Caco-2 (cell line): Measurements from ENCODE around the gene OGDH. TPM values are rescaled to one million over a fixed set of nuclear protein-coding genes. Genes with fewer than 3 reads are reported as not detected.
"Not testable (repeated sequence)": the region's sequence is repeated elsewhere in the genome, so short reads cannot be mapped to it uniquely, and the experiment has no call there.

Experiments
- BruUV-seq: library from RNA; stranded (reverse); fragments of 400-500 nt; replicated peaks from 2 replicates; lab custom pipeline; 2021; lab: Mats Ljungman, UMichigan
- CTCF ChIA-PET: fragments of 300-600 bp; sonication (Branson Sonifier 250); formaldehyde crosslinking; loops from one replicate; lab custom pipeline; 2022; ENCODE audit warnings: antibody characterized with exemption; lab: Charles Lee
- POLR2A ChIA-PET: fragments of 300-600 bp; sonication (Branson Sonifier 250); formaldehyde crosslinking; loops from one replicate; lab custom pipeline; 2022; ENCODE audit warnings: antibody characterized with exemption; lab: Charles Lee
- DNase-seq, 2 experiments: peaks; one replicate each; pipeline versions ENCODE4 v3.0.0 to v3.0.0-alpha.2; 2020 to 2022
- H3K27me3 ChIP-seq: replicated peaks from 2 replicates; pipeline ENCODE4 v1.6.0; 2011; ENCODE audit warnings: low read length; ENCODE audit not compliant: control insufficient read depth, insufficient read depth
- H3K36me3 ChIP-seq: 2 replicates; pipeline ENCODE4 v1.5.1; 2011; ENCODE audit warnings: low read length; ENCODE audit not compliant: control insufficient read depth, insufficient read depth
- H3K4me1 ChIP-seq: fragments of 250-450 bp; sonication (Bioruptor Pico); 2 replicates; pipeline ENCODE4 v1.5.1; 2020; ENCODE audit warnings: mild to moderate bottlenecking
- H3K4me3 ChIP-seq: 2 replicates; pipeline ENCODE4 v1.5.1; 2011; ENCODE audit warnings: low read depth, mild to moderate bottlenecking, control low read depth, low read length
- H3K9me3 ChIP-seq: fragments of 250-450 bp; sonication (Bioruptor Pico); 2 replicates; pipeline ENCODE4 v1.5.1; 2020; ENCODE audit warnings: mild to moderate bottlenecking, moderate library complexity
- H3K27ac Mint-ChIP-seq: one replicate; pipeline ENCODE4 v1.8.0; 2022; ENCODE audit warnings: mixed read lengths; ENCODE audit not compliant: unreplicated experiment
- H3K27me3 Mint-ChIP-seq: one replicate; pipeline ENCODE4 v1.8.0; 2022; ENCODE audit warnings: mixed read lengths; ENCODE audit not compliant: insufficient read depth, unreplicated experiment
- H3K36me3 Mint-ChIP-seq: one replicate; pipeline ENCODE4 v1.8.0; 2022; ENCODE audit warnings: mild to moderate bottlenecking, mixed read lengths; ENCODE audit not compliant: insufficient read depth, unreplicated experiment
- H3K4me1 Mint-ChIP-seq: one replicate; pipeline ENCODE4 v1.8.0; 2022; ENCODE audit warnings: low read depth, mixed read lengths; ENCODE audit not compliant: unreplicated experiment
- H3K4me3 Mint-ChIP-seq: one replicate; pipeline ENCODE4 v1.8.0; 2022; ENCODE audit warnings: mild to moderate bottlenecking, moderate library complexity, mixed read lengths; ENCODE audit not compliant: unreplicated experiment
- H3K9me3 Mint-ChIP-seq: one replicate; pipeline ENCODE4 v1.8.0; 2022; ENCODE audit warnings: mixed read lengths; ENCODE audit not compliant: unreplicated experiment
- intact Hi-C: fragments of 100-400 bp; cut with micrococcal nuclease; formaldehyde crosslinking; loops from one replicate; pipeline ENCODE4 v1.10.0; 2022; ENCODE audit not compliant: unreplicated experiment
- total RNA-seq: library from RNA; stranded (reverse); gene quantifications from 2 replicates; pipeline ENCODE4 v1.2.3, GENCODE V29; 2022
- TF ChIP-seq, protein P1 (sequence below), 2 experiments: fragments of 200-600 bp in 1 of 2; IDR thresholded peaks; 1 replicate in 1 of 2; 2 replicates in 1 of 2; pipeline versions ENCODE4 v1.5.1 to v1.8.0; 2011 to 2022; ENCODE audit warnings: antibody characterized with exemption in 1 of 2, control low read depth in 1 of 2, inconsistent platforms in 1 of 2, low read depth in 1 of 2, low read length in 1 of 2, mild to moderate bottlenecking in 1 of 2, moderate library complexity in 1 of 2; ENCODE audit not compliant: insufficient read depth in 1 of 2, severe bottlenecking in 1 of 2, unreplicated experiment in 1 of 2

OGDH gene
- total RNA-seq, 1 experiment from 2014 or later, result 62.1 TPM

DNA sequence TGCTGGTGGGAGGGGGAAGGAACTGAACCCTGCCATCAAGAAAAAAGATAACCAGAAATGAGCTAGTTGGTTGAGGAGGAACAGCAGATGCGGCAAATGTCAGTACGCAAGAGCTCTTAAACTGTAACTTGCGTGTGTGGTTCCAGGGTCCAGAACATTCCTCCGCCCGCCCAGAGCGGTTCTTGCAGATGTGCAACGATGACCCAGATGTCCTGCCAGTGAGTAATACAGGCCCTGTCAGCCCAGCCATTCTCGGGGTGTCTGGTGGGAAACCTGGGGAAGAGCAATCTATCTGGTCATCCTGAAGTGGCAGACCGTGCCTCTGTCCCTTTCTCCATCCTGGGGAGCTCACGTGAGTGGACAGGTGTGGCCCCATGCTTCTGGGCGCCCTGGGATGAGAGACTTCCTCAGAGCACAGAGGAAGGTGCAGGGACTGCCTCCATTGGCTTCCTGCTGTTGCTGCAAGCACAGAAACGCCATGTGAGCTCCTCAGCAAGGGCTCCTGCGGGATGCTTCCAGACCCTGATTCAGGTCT lies 91.7 kb downstream of the OGDH start:
- Mint-ChIP-seq H3K4me3 (no peak overlapping the region), H3K27me3 (no peaks in the 10 kb centered on the region), H3K36me3 (peaks cover 68% of the 10 kb centered on the region), H3K4me1 (no peaks in the 10 kb centered on the region), H3K27ac (no peak overlapping the region), H3K9me3 (no peaks in the 10 kb centered on the region)
- no peaks in the 10 kb centered on the region for H3K27me3 ChIP-seq
- no peak for DNase-seq
- BruUV-seq, result no TSS peak
- intact Hi-C loops, result no loop called here
- ChIA-PET POLR2A (no interaction called here), CTCF (no interaction called here)
- H3K4me3 ChIP-seq, result no peak overlapping the region
- no peaks in the 10 kb centered on the region for H3K9me3 ChIP-seq
- H3K4me1 ChIP-seq, result no peaks in the 10 kb centered on the region
- H3K36me3 ChIP-seq, result peaks cover 7% of the 10 kb centered on the region
- TF ChIP-seq, protein P1, sequence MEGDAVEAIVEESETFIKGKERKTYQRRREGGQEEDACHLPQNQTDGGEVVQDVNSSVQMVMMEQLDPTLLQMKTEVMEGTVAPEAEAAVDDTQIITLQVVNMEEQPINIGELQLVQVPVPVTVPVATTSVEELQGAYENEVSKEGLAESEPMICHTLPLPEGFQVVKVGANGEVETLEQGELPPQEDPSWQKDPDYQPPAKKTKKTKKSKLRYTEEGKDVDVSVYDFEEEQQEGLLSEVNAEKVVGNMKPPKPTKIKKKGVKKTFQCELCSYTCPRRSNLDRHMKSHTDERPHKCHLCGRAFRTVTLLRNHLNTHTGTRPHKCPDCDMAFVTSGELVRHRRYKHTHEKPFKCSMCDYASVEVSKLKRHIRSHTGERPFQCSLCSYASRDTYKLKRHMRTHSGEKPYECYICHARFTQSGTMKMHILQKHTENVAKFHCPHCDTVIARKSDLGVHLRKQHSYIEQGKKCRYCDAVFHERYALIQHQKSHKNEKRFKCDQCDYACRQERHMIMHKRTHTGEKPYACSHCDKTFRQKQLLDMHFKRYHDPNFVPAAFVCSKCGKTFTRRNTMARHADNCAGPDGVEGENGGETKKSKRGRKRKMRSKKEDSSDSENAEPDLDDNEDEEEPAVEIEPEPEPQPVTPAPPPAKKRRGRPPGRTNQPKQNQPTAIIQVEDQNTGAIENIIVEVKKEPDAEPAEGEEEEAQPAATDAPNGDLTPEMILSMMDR (IDR thresholded peaks at IDR 0.05; ENCODE audit: insufficient read depth in 1 of 2, low read depth in 1 of 2, low read length in 1 of 2, severe bottlenecking in 1 of 2, unreplicated experiment in 1 of 2), result no peak

DNA sequence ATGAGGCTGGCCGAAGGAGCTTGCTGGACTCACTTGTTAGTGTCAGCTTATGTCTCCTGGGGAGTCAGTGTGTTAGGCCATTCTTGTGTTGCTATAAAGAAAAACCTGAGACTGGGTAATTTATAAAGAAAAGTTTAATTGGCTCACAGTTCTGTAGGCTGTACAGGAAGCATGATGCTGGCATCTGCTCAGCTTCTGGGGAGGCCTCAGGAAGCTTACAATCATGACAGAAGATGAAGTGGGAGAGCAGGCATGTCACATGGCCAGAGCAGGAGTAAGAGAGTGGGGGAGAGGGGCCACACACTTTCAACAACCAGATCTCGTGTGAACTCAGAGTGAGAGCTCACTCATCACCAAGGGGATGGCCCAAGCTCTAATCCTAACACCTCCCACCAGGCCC lies 93.2 kb downstream of the OGDH start:
- peaks cover 67% of the 10 kb centered on the region for H3K36me3 Mint-ChIP-seq
- H3K27me3 Mint-ChIP-seq, H3K4me3 Mint-ChIP-seq, BruUV-seq, H3K9me3 Mint-ChIP-seq, intact Hi-C loops, H3K27ac Mint-ChIP-seq, H3K4me1 Mint-ChIP-seq, H3K4me3 ChIP-seq, H3K4me1 ChIP-seq, CTCF ChIA-PET, H3K36me3 ChIP-seq, DNase-seq, H3K9me3 ChIP-seq, H3K27me3 ChIP-seq, POLR2A ChIA-PET: not testable (repeated sequence)

DNA sequence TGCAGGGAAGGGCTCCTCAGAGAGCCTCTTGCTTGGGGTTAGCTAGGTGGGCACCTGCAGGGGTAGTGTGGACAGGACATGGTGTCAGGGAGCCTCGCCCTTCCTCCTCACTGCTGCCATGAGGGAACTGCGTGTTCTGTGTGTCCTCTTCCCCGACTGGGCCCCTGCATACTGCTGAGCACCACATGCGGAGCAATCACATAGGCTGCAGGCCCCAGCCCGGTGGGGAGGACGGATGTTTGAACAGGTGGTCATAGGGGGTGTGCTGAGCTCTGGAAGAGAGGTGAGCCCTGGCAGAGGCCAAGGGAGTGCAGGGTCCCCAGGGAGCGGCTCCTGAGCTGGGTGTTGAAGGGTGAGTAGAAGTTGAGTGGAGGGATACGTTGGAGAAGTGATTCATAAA lies 93.9 kb downstream of the OGDH start:
- no TSS peak for BruUV-seq
- TF ChIP-seq, protein P1 (IDR thresholded peaks at IDR 0.05; ENCODE audit: insufficient read depth in 1 of 2, low read depth in 1 of 2, low read length in 1 of 2, severe bottlenecking in 1 of 2, unreplicated experiment in 1 of 2), result no peak
- no peaks in the 10 kb centered on the region for H3K27me3 ChIP-seq
- no peak overlapping the region for H3K4me3 Mint-ChIP-seq
- no peaks in the 10 kb centered on the region for H3K27me3 Mint-ChIP-seq
- H3K4me1 Mint-ChIP-seq, result no peaks in the 10 kb centered on the region
- ChIA-PET CTCF (no interaction called here), POLR2A (no interaction called here)
- intact Hi-C loops, result no loop called here
- H3K9me3 ChIP-seq, result no peaks in the 10 kb centered on the region
- H3K36me3 Mint-ChIP-seq, result peaks cover 72% of the 10 kb centered on the region
- H3K4me1 ChIP-seq, result no peaks in the 10 kb centered on the region
- DNase-seq, result no peak
- no peaks in the 10 kb centered on the region for H3K9me3 Mint-ChIP-seq
- H3K27ac Mint-ChIP-seq, result no peak overlapping the region
- peaks cover 7% of the 10 kb centered on the region for H3K36me3 ChIP-seq
- H3K4me3 ChIP-seq, result no peak overlapping the region

DNA sequence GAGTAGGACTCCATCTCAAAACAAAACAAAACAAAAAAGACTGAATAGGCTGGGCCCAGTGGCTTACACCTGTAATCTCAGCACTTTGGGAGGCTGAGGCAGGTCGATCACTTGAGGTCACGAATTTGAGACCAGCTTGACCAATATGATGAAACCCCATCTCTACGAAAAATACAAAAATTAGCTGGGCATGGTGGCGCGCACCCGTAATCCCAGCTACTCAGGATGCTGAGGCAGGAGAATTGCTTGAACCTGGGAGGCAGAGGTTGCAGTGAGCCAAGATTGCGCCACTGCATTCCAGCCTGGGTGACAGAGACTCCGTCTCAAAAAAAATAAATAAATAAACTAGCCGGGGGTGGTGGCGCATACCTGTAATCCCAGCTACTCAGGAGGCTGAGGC lies 97.0 kb downstream of the OGDH start:
- H3K4me1 ChIP-seq, POLR2A ChIA-PET, DNase-seq, H3K27me3 Mint-ChIP-seq, BruUV-seq, H3K9me3 Mint-ChIP-seq, H3K27me3 ChIP-seq, H3K9me3 ChIP-seq, H3K4me1 Mint-ChIP-seq, H3K36me3 ChIP-seq, H3K4me3 Mint-ChIP-seq, CTCF ChIA-PET, H3K27ac Mint-ChIP-seq, intact Hi-C loops, H3K4me3 ChIP-seq: not testable (repeated sequence)
- H3K36me3 Mint-ChIP-seq, result peaks cover 60% of the 10 kb centered on the region
